NK-92 (cell line): ENCODE measurements around the gene OR9I1.

Experiments used
- DNase-seq: peaks from one replicate; lab custom pipeline; 2025; ENCODE audit not compliant: unreplicated experiment; lab: John Stamatoyannopoulos, UW

The OR9I1 gene

DNA sequence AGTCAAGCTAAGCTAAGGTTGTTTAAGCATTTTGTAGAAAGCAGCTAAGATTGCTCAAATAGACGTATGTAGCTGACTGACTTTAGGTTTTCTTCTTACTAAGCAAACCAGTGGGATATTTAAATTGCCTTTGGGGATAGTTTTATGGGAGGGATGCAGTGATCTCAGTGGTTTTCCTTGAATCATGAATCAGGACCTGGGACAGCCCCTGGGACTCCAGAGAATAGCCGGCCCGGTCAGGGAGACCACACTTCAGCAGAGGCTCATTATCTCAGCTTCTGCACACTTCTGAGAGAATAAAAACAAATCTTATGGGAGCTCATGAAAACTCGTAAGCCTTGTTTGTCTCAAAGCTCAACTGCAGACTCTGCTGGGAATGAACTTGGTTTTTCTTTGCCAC, at the start of gene OR9I1:
TSS of gene OR9I1 (minus strand) at position 62 of the 400 bp plus-strand sequence. CDS start 6,086 bp downstream, outside the sequence.
- no peak for DNase-seq

DNA sequence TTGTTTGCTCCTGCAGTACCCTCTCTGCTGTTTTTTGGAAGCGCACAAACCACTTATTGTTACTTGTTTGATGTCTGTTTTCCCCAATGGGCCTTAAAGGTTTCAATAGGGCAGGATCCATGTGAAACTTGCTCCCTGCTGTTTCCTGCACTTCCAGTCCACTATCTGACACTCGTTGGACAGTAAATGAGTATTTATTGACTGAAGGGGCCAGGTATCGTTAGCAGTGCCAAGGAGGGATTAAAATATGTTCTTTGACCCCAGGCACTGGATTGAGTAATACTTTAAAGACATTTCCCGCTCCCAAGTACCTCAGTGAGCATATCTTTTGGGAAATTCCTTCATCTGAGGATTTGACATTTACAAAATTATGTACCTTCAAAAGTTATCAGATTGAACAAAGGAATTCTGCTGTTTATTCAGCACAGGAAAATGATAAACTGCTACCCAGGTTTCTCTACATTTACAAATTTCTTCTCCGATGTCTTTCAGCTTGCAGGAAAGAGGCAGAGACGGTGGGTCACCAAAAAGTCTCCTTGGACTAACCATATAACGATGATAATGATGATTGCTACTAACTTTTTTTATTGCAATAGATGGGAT, 40.3 kb upstream of the OR9I1 start:
- DNase-seq, result no peak

- DNase-seq, result no peak
Observed at GRCh38 chr11:58164990-58165389, 39.7 kb upstream of the OR9I1 start.

DNA sequence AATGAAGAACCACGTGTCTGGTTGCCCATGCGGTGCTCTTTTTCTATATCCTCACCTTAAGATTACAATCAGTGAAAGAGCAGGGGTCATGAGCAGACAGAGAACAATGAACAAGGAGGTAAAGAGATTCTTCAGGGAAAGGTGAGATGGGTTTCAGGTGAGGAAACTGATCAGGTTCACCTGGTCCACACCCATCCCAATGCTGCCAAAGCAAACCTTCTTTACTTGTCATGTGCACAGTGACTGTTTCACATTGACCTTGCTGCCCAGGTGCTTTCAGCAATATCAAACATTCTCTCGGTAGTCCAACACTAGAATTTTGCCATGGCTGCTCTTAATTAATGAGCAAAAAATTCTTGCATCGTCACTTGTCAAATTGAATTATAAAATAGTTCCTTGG, 39.1 kb upstream of the OR9I1 start:
- no peak for DNase-seq

DNA sequence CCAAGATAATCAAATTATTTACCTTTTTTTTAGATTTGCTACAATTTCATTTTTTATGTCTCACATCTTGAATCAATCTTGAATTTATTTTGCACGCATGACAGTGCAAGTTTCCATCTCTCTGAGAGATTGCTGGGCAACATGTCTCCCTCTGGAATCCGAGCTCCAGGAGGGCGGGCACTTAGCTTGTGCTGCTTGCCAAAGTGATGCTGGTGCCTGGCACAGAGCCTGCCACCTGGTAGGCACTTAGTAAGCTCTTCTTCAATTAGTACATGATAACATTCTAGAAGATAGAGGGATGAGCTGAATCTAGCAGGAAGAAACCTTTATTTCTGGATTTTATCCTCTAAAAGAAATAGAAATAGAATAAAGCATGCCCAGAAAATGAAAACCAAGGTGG, 27.5 kb upstream of the OR9I1 start:
- no peak for DNase-seq

GRCh38 chr11:58142761-58143160, 17.4 kb upstream of the OR9I1 start:
- no peak for DNase-seq

DNA sequence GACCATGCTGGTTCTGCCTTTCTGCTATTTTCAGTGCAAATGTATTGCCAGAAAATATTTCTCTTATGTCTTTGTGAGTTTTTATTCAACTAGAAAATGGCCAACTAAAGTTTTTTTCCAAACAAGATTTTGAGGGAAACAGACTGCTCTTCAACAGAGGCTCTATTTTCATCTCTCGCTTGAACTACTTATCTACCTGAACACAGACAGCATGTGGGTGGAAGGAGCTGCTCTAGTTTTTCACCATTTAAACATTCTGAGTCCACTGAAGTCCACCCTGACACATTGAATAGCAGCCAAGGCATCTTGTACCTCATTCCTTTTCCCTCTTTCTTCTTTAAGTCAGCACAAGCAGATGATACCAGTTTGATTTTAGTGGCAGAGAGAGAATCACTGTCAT, 9.8 kb upstream of the OR9I1 start:
- no peak for DNase-seq

- DNase-seq, result no peak
Observed at GRCh38 chr11:58134151-58134550, 8.8 kb upstream of the OR9I1 start.

DNA sequence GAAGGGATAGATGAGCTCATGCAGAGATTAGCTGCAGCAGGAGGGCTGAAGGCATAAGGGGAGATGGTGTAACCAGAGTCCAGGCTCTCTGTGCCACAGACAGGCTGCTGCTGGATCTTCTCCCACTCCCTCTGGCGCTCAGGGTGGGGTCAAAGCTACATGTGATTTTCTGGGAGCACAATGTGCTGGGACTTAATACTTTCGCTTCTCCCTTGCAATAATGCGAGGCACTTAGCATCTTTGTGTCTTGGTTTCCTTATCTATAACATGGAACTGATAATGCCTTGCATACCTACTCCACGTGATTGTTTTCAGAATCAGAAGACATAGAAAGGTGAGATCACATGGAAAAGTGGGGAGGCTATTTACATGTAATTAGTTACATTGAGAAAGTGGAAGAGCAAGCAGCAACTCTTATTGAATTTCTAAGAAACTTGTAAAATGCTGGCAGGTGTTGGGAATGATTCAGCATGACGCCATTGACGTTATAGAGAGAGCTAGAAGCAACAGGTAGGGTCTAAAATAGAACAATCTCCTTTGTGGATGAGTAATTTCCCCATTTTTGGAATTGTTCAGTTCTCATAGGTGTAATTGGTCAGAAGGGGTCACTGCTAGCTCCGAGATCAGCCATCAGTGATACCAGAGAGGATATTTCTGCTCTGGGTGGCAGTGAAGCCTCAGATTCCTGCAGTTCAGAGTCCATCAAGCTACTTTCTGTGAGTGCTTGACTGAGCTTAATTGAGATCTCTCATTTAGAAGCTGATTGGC, 8.2 kb upstream of the OR9I1 start:
- DNase-seq, result no peak

- DNase-seq, result no peak
Observed at GRCh38 chr11:58127350-58127749, 2.0 kb upstream of the OR9I1 start.

DNA sequence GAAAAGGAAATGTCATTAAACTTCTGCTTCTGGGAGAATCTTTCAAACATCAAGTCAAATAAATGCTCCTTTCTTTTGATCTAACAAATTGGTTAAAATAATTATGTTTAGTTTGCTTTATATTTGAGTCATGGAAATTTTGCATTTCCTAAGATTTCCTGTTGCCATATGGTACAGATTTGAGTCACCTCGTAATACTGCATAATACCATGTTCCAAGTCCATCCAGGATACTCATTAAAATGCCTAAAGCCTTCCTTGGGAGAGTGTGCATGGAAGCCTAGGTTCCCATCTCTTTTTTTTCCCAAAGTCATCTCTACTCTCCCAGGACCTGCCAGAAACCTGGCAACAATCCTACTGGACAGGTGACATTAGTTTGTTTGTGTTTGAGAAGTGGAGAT, 4.2 kb downstream of the OR9I1 start:
- no peak for DNase-seq

DNA sequence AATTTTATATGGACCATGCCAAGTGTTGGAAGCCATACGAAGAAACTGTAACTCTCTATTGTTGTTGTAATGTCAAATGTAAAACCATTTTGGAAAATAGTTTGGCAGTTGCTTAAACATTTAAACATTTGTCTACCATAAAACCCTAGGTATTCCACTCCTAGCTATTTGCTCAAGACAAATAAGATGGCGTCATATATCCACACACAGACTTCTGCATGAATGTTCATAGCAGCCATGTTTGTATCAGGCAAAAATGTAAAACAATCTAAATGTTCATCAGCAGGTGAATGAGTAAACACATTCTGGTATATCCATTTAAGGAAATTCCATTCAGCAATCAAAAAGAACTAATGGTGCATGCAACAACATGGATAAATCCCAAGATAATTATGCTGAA, 27.9 kb downstream of the OR9I1 start:
- DNase-seq, result no peak

- no peak for DNase-seq
Observed at GRCh38 chr11:58086528-58086927, 38.8 kb downstream of the OR9I1 start.

DNA sequence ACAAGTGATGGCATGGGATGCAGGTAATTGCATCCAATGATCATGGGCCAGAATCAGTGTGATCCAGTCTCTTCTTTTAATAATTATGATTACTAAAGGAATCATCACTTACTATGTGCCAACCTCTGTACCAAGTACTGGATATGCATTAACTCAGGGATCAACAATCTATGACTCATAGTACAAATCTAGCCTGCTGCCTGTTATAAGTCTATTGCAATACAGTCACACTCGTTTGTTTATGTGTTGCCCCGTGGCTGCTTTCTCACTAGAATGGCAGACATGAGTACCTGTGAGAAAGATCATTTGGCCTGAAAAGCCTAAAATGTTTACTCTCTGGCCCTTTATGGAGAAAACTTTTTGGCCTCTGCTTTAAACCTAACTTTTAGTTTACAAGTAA, 49.5 kb downstream of the OR9I1 start:
- no peak for DNase-seq

GRCh38 chr11:58070585-58070984, 54.7 kb downstream of the OR9I1 start:
- no peak for DNase-seq

DNA sequence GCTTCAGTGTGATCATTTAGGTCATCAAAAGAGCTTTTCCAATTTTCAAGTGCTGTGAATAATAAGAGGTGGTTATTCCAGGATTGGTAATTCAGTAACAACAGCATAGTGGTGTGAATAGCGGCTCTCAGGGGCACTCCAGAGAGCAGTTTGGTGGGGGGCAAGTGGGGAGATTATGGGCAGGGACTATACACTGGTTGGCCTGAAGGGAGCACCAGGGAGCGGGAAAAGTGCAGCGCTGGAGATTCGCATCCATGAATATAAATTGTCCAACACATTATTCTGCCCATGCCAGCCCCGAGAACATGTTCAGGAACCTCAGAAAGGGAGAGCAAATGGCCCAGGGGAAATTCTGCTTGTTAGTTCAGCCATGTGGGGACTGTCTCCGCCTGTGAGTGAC, 56.7 kb downstream of the OR9I1 start:
- no peak for DNase-seq

DNA sequence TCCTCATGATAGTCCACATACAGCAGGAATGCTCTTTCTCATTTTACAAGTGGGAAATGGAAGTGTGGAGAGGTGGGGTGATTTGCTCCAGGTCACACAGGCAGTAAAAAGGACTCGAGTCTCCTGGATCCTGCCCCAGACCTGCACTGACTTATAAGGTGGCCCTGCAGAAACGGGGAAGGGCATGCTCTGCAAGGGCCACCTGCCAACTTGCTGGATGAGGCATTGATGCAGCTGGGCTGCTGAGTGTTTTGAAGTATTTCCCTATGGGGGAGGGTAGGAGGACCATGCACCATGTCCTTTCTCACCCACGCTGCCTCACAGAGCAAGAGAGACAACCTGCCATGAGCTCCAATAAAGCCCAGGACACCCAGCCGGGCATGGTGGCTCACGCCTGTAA, 57.6 kb downstream of the OR9I1 start:
- DNase-seq, result no peak
